Liver (tissue), 9 donors: ENCODE measurements around the gene CCDC80. TPM values are rescaled to one million over a fixed set of nuclear protein-coding genes. Genes with fewer than 3 reads are reported as not detected.

Source experiments
- DNase-seq: peaks from one replicate; pipeline ENCODE4 v3.0.0-alpha.2; 2017; ENCODE audit warnings: low spot score
- H3K27ac ChIP-seq, 2 donors: one replicate each; pipeline ENCODE4 v1.7.0; 2013; ENCODE audit warnings: inconsistent platforms in 2 of 2, low read length in 2 of 2, control low read depth in 1 of 2, low read depth in 1 of 2, mild to moderate bottlenecking in 1 of 2
- H3K27me3 ChIP-seq, 4 donors: one replicate each; pipeline versions ENCODE4 v1.6.1 to v1.7.0; 2013; ENCODE audit warnings: low read length in 3 of 4, inconsistent platforms in 1 of 4, mild to moderate bottlenecking in 1 of 4, moderate library complexity in 1 of 4; ENCODE audit not compliant: control insufficient read depth in 4 of 4, insufficient read depth in 4 of 4
- H3K36me3 ChIP-seq, 4 donors: one replicate each; pipeline versions ENCODE4 v1.6.1 to v1.7.0; 2013; ENCODE audit warnings: low read length in 3 of 4, mild to moderate bottlenecking in 3 of 4, low read depth in 1 of 4, moderate library complexity in 1 of 4; ENCODE audit not compliant: control insufficient read depth in 4 of 4, insufficient read depth in 3 of 4
- H3K4me1 ChIP-seq, 4 donors: one replicate each; pipeline versions ENCODE4 v1.6.1 to v1.7.0; 2013; ENCODE audit warnings: low read length in 3 of 4, mild to moderate bottlenecking in 3 of 4, moderate library complexity in 1 of 4; ENCODE audit not compliant: control insufficient read depth in 4 of 4, insufficient read depth in 4 of 4
- H3K4me3 ChIP-seq, 3 donors: one replicate each; pipeline versions ENCODE4 v1.6.1 to v1.7.0; 2013; ENCODE audit warnings: low read length in 3 of 3, control low read depth in 1 of 3, low read depth in 1 of 3, mild to moderate bottlenecking in 1 of 3
- H3K9ac ChIP-seq, 2 donors: one replicate each; pipeline ENCODE4 v1.7.0; 2013; ENCODE audit warnings: low read length in 2 of 2, mild to moderate bottlenecking in 2 of 2, moderate library complexity in 2 of 2, control low read depth in 1 of 2, low read depth in 1 of 2
- H3K9me3 ChIP-seq, 4 donors: one replicate each; pipeline versions ENCODE4 v1.6.1 to v1.7.0; 2013; ENCODE audit warnings: low read length in 3 of 4; ENCODE audit not compliant: control insufficient read depth in 4 of 4
- CTCF ChIP-seq: fragments of 150-350 bp; IDR thresholded peaks from 2 replicates; pipeline ENCODE4 v1.5.1; 2017; ENCODE audit warnings: improper control_type of control experiment, low read depth, low read length; ENCODE audit not compliant: missing input control
- EGR1 ChIP-seq, 2 donors: IDR thresholded peaks; 2 replicates each; pipeline ENCODE4 v1.6.1; 2016 to 2018; ENCODE audit warnings: antibody characterized with exemption in 2 of 2, low read depth in 2 of 2
- FOXA1 ChIP-seq: IDR thresholded peaks from 2 replicates; pipeline ENCODE4 v1.6.1; 2016; ENCODE audit warnings: antibody characterized with exemption
- FOXA2 ChIP-seq: IDR thresholded peaks from 2 replicates; pipeline ENCODE4 v1.6.1; 2016; ENCODE audit warnings: antibody characterized with exemption
- GABPA ChIP-seq, 2 donors: IDR thresholded peaks in 1 of 2; conservative IDR thresholded peaks in 1 of 2; 2 replicates each; pipeline ENCODE4 v1.6.1; 2016; ENCODE audit warnings: antibody characterized with exemption in 2 of 2, mild to moderate bottlenecking in 1 of 2, moderate library complexity in 1 of 2
- HNF4A ChIP-seq, 2 donors: conservative IDR thresholded peaks; 2 replicates each; pipeline ENCODE4 v1.6.1; 2016; ENCODE audit warnings: antibody characterized with exemption in 2 of 2, mild to moderate bottlenecking in 2 of 2
- HNF4G ChIP-seq: IDR thresholded peaks from 2 replicates; pipeline ENCODE4 v1.6.1; 2016; ENCODE audit warnings: antibody characterized with exemption
- JUND ChIP-seq, 2 donors: IDR thresholded peaks; 2 replicates each; pipeline ENCODE4 v1.6.1; 2016; ENCODE audit warnings: antibody characterized with exemption in 2 of 2
- NR2F2 ChIP-seq: IDR thresholded peaks from 2 replicates; pipeline ENCODE4 v1.6.1; 2016; ENCODE audit warnings: antibody characterized with exemption
- RAD21 ChIP-seq, 2 donors: IDR thresholded peaks; 2 replicates each; pipeline ENCODE4 v1.6.1; 2016; ENCODE audit warnings: antibody characterized with exemption in 2 of 2, mild to moderate bottlenecking in 2 of 2
- RXRA ChIP-seq, 2 donors: IDR thresholded peaks; 2 replicates each; pipeline ENCODE4 v1.6.1; 2017 to 2018; ENCODE audit warnings: antibody characterized with exemption in 2 of 2, mild to moderate bottlenecking in 1 of 2
- SP1 ChIP-seq: IDR thresholded peaks from 2 replicates; pipeline ENCODE4 v1.6.1; 2018; ENCODE audit warnings: antibody characterized with exemption, mild to moderate bottlenecking
- TAF1 ChIP-seq: conservative IDR thresholded peaks from 2 replicates; pipeline ENCODE4 v1.6.1; 2016; ENCODE audit warnings: antibody characterized with exemption, mild to moderate bottlenecking
- YY1 ChIP-seq: IDR thresholded peaks from 2 replicates; pipeline ENCODE4 v1.6.1; 2016; ENCODE audit warnings: antibody characterized with exemption, mild to moderate bottlenecking
- WGBS: extraction: QIAGEN DNeasy Blood & Tissue Kit; methylation state at CpG from one replicate; pipeline ENCODE4 v1.1.7; 2013; 5-methylcytosine and 5-hydroxymethylcytosine counted together
- polyA plus RNA-seq, 2 donors: library from polyadenylated mRNA; stranded (reverse) in 1 of 2; unstranded in 1 of 2; fragments of 200-250 nt in 1 of 2; fragments of >200 nt in 1 of 2; fragmentation: Nextera tagmentation in 1 of 2; extraction: Ambion mirVana in 1 of 2; gene quantifications; one replicate each; pipeline versions ENCODE4 v1.2.1 to v1.2.3, GENCODE V29; 2013 to 2015
- total RNA-seq, 2 donors: library from RNA; depleted of rRNA; stranded (reverse); fragments of >200 nt; gene quantifications; one replicate each; pipeline ENCODE4 v1.2.3, GENCODE V29; 2014
- TF ChIP-seq, protein P1 (sequence below): IDR thresholded peaks from 2 replicates; pipeline ENCODE4 v1.6.1; 2016; ENCODE audit warnings: antibody characterized with exemption, mild to moderate bottlenecking
- TF ChIP-seq, protein P2 (sequence below): IDR thresholded peaks from 2 replicates; pipeline ENCODE4 v1.6.1; 2016; ENCODE audit warnings: antibody characterized with exemption
- TF ChIP-seq, protein P3 (sequence below): IDR thresholded peaks from 2 replicates; pipeline ENCODE4 v1.6.1; 2016; ENCODE audit warnings: antibody characterized with exemption
- donor health status: healthy.
- donor health status: healthy.
- donor health status: healthy.
- donor health status: healthy.
- donor health status: healthy.

Gene CCDC80
- total and polyA plus RNA-seq, 4 donors, result 0.17 to 2.1 (median 1.1) TPM

DNA sequence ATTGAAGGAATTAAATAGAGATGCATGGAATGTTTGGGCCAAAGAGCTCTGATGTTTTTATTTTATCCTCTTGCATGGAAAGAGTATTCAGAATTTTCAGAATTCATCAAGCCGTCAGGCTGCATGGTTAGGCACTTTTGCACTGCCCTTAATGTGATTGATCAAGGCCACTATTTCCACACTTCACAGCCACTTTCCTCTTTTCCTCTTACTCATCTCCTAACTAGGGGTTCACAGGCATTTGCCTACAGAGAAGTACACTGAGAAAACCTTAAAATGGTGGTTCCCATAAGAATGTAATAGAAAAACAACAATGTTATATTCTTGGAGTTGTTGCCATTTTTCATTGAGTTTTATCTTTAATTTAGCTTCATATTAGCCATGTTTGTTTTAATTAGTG lies 68.2 kb downstream of the CCDC80 start:
- peaks cover 5 to 28% (median 14%) of the 10 kb centered on the region in 4 donors for H3K36me3 ChIP-seq
- H3K9ac ChIP-seq, result no peak overlapping the region
- WGBS, result 87% methylated on average over 1 of the region's 1 CpG

DNA sequence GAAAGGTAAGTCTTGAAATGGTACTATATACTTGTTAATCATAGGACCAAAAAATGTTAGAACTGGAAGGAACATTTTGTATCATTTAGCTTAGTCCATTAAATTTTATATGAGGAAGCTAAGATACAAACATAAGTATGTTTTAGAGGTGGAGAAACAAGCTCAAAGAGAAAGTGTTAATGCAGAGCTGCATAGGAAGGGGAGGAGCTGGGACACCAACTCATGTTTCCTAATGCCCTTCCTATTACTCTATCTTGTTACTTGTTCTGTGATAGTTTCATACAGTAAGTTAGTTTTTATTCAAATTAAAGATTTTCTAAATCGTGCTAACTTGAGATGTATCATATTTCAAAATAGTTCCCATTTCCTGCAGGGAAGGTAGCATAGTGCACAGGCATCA lies 71.7 kb downstream of the CCDC80 start:
- Histone ChIP-seq H3K27me3 (no peaks in the 10 kb centered on the region), H3K9me3 (no peaks in the 10 kb centered on the region), H3K27ac (no peak overlapping the region), H3K36me3 (peaks cover 5 to 26% (median 14%) of the 10 kb centered on the region in 4 donors), H3K4me1 (no peaks in the 10 kb centered on the region), H3K9ac (no peak overlapping the region), H3K4me3 (no peak overlapping the region)
- TF ChIP-seq, protein P1, sequence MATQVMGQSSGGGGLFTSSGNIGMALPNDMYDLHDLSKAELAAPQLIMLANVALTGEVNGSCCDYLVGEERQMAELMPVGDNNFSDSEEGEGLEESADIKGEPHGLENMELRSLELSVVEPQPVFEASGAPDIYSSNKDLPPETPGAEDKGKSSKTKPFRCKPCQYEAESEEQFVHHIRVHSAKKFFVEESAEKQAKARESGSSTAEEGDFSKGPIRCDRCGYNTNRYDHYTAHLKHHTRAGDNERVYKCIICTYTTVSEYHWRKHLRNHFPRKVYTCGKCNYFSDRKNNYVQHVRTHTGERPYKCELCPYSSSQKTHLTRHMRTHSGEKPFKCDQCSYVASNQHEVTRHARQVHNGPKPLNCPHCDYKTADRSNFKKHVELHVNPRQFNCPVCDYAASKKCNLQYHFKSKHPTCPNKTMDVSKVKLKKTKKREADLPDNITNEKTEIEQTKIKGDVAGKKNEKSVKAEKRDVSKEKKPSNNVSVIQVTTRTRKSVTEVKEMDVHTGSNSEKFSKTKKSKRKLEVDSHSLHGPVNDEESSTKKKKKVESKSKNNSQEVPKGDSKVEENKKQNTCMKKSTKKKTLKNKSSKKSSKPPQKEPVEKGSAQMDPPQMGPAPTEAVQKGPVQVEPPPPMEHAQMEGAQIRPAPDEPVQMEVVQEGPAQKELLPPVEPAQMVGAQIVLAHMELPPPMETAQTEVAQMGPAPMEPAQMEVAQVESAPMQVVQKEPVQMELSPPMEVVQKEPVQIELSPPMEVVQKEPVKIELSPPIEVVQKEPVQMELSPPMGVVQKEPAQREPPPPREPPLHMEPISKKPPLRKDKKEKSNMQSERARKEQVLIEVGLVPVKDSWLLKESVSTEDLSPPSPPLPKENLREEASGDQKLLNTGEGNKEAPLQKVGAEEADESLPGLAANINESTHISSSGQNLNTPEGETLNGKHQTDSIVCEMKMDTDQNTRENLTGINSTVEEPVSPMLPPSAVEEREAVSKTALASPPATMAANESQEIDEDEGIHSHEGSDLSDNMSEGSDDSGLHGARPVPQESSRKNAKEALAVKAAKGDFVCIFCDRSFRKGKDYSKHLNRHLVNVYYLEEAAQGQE, result no peak
- no peak for TF ChIP-seq JUND (IDR thresholded peaks at IDR 0.05)
- no peak for TF ChIP-seq RXRA (IDR thresholded peaks at IDR 0.05)
- no peak for TF ChIP-seq NR2F2
- TF ChIP-seq HNF4A (conservative IDR thresholded peaks at IDR 0.05), result no peak
- WGBS, result 76% methylated on average over 1 of the region's 1 CpG
- no peak for DNase-seq

More for the DNA sequence above, 68.2 kb downstream of the CCDC80 start:
- DNase-seq, result no peak
- H3K9me3 ChIP-seq, result no peaks in the 10 kb centered on the region
- no peaks in the 10 kb centered on the region for H3K4me1 ChIP-seq
- H3K27ac ChIP-seq, result no peak overlapping the region
- H3K4me3 ChIP-seq, result no peak overlapping the region
- H3K27me3 ChIP-seq, result no peaks in the 10 kb centered on the region
- TF ChIP-seq FOXA2 (no peak), EGR1 (IDR thresholded peaks at IDR 0.05; ENCODE audit: low read depth in 2 of 2) (no peak), SP1 (no peak), RXRA (IDR thresholded peaks at IDR 0.05) (no peak), TAF1 (no peak), JUND (IDR thresholded peaks at IDR 0.05) (no peak), FOXA1 (no peak)
- TF ChIP-seq, protein P1, result no peak
- TF ChIP-seq, protein P2, sequence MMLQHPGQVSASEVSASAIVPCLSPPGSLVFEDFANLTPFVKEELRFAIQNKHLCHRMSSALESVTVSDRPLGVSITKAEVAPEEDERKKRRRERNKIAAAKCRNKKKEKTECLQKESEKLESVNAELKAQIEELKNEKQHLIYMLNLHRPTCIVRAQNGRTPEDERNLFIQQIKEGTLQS, result no peak

- H3K27ac ChIP-seq, result no peak overlapping the region
- no peak for DNase-seq
- WGBS, result 96% methylated on average over 2 of the region's 2 CpGs
- no peak overlapping the region for H3K9ac ChIP-seq
- H3K9me3 ChIP-seq, result no peaks in the 10 kb centered on the region
- no peaks in the 10 kb centered on the region for H3K4me1 ChIP-seq
- peaks cover 5 to 21% (median 13%) of the 10 kb centered on the region in 4 donors for H3K36me3 ChIP-seq
- H3K27me3 ChIP-seq, result no peaks in the 10 kb centered on the region
- no peak overlapping the region for H3K4me3 ChIP-seq
- TF ChIP-seq NR2F2, result no peak
- no peak for TF ChIP-seq SP1
- TF ChIP-seq, protein P3, sequence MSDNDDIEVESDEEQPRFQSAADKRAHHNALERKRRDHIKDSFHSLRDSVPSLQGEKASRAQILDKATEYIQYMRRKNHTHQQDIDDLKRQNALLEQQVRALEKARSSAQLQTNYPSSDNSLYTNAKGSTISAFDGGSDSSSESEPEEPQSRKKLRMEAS, result no peak
- no peak for TF ChIP-seq HNF4G
- TF ChIP-seq GABPA (IDR thresholded peaks at IDR 0.05 in 1 of 2, conservative IDR thresholded peaks at IDR 0.05 in 1 of 2), result no peak
- TF ChIP-seq RAD21 (IDR thresholded peaks at IDR 0.05), result no peak
- no peak for TF ChIP-seq CTCF
- TF ChIP-seq FOXA2, result no peak
- no peak for TF ChIP-seq YY1
- TF ChIP-seq TAF1, result no peak
- no peak for TF ChIP-seq FOXA1
Measured at GRCh38 chr3:112568642-112569041, 72.3 kb downstream of the CCDC80 start.
